Activated effector memory CD4-positive, alpha-beta T cell treated with Interleukin-2 at 50 U/mL for 16 hours (primary cell): ENCODE results near the gene SLC16A1.

Source experiments
- DNase-seq: peaks from one replicate; pipeline ENCODE4 v3.0.0-alpha.2; 2020

Gene SLC16A1

GRCh38 chr1:112878321-112878720 is 77.7 kb downstream of the SLC16A1 start:
- DNase-seq = no peak

DNA sequence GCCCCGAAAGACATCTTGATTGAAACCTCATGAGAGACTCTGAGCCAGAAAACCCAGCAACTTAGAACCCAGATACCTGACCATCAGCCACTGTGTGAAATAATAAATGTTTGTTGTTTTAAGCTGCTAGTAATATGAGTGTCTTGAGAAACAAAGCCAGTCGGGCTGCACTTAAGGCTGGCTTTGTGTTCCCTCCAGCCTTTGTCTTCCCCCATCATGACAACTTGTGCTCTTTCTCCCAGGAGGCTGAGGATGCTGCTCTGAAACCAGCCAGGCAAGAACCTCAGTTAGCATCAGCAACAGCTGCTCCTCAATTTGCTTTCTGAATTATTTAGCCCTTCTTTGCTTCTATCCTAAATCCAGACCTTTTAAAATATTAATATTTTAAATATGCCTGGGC is 78.2 kb downstream of the SLC16A1 start:
- no peak for DNase-seq

DNA sequence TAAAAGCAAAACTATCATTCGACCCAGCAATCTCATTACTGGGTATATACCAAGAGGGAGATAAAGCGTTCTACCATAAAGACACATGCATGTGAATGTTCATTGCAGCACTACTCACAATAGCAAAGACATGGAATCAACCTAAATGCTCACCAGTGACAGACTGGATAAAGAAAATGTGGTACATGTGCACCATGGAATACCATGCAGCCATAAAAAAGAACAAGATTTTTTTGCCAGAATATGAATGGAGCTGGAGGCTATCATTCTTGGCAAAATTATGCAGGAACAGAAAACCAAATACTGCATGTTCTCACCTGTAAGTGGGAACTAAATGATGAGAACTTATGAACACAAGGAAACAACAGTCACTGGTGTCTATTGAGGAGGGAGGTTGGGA is 79.7 kb downstream of the SLC16A1 start:
- DNase-seq = no peak

DNA sequence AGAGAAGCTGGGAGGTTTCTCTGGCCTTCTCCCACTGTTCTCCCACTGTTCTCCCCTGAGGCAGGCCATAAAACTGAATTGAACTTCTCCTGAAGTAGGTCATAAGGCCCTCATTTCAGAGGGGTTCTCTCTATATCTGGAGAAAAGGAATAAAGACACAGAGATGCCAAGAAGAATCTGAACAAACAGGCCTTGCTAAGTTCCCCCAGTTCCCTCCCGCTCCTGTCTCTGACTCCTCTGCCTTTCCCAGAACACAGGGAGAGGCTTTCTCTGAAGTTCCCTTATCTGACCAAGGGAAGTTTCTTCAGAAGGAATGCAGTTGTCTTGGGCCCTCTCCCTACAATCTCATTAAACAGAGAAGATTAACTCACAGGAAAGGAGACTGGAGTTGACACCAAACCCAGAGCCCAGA is 83.4 kb downstream of the SLC16A1 start:
- no peak for DNase-seq

DNA sequence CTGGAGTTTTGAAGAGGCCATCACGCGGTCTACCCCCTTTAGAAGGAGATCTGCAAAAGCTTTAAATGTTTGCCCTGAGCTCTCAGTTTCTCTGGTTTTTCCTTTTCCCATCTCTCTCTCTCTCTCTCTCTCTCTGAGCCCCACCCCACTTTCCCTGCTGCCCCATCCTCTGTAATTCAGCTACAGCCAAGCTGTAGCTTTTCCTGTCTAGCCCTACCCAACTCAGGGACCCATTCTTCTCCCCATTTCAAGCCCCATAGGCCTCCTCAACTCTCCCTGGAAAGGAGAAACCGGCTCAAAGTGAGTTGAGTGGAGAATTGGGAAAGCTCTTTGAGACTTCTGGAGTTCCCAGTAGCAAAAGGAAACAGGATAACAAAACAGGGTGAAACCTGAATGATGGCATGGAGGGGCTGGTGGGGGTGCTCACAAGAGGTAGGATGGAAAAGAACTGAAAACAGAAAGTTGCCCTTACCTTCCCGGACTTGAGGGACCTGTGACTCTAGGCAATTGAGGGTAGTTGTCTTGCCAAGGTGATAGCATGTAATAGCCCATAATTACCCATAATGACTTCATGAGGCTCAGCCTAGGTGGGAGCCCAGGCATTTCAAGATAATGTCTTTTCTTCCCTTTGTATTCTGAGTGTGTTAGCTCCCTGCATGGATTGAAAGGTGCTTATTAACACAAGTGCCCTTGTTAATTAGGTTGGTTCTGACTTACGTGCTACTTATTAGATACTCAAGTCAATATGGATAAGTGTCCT is 84.9 kb downstream of the SLC16A1 start:
- DNase-seq = no peak

GRCh38 chr1:112869895-112870294 is 86.1 kb downstream of the SLC16A1 start:
- no peak for DNase-seq

GRCh38 chr1:112868191-112868590 is 87.8 kb downstream of the SLC16A1 start:
- DNase-seq = no peak

DNA sequence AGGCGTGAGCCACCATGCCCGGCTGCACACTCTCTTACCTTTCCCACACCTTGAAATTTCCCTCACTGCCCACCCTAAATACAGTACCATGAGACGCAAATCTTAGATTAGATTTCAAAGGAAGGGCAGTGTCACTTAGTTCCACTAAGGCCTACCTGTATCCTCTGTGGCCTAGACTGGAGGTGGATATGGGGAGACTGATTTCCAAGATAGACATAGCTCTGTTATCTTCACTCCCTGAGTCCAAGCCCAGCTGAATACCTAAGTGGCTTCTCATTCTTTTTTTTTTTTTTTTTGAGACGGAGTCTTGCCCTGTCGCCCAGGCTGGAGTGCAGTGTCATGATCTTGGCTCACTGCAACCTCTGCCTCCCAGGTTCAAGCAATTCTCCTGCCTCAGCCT is 89.0 kb downstream of the SLC16A1 start:
- DNase-seq = no peak

- no peak for DNase-seq
Measured at GRCh38 chr1:112866151-112866550, 89.8 kb downstream of the SLC16A1 start.

DNA sequence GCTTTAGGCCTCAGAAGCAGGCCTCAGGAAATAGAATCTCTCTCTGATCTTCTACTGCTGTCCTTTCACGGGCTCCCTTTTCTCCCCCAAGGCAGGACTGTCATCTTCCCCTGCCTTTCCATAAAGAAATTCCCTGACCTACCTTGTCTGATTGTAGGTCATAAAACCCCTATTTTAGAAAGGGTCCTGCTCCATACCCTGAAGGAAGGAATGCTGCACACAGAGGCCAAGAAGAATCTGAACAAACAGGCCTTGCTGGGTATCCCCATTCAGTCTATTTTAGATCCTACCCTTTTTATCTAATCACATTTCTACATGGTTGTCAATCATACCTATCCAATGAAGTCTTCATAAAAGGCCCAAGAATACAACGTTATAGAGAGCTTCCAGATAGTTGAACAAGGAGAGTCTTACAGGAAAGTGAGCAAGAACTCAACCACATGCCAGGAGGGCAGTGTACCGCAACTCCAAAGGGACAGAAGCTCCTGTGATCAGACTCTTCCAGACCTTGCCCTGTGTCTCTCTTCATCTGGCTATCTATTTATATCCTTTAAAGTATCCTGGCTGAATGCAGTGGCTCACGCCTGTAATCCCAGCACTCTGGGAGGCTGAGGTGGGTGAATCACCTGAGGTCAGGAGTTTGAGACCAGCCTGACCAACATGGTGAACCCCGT is 93.1 kb downstream of the SLC16A1 start:
- DNase-seq = no peak
